BJ (cell line): Measurements from ENCODE around the gene RBAK. TPM values are rescaled to one million over a fixed set of nuclear protein-coding genes. Genes with fewer than 3 reads are reported as not detected.
"Not testable (repeated sequence)": the region's sequence is repeated elsewhere in the genome, so short reads cannot be mapped to it uniquely, and the experiment has no call there.

ENCODE experiments used
- CTCF ChIA-PET: fragments of 350-600 bp; formaldehyde crosslinking; extraction: SDS; loops from one replicate; lab custom pipeline; 2021; ENCODE audit warnings: antibody characterized with exemption, inconsistent platforms; lab: Yijun Ruan, JAX
- POLR2A ChIA-PET: fragments of 300-600 bp; sonication (Branson Sonifier 250); formaldehyde crosslinking; extraction: SDS; loops from one replicate; lab custom pipeline; 2021; ENCODE audit warnings: antibody characterized with exemption; lab: Charles Lee
- DNase-seq: peaks from one replicate; pipeline ENCODE4 v3.0.0-alpha.2; 2011; ENCODE audit warnings: low read depth
- H3K27me3 ChIP-seq: 2 replicates; pipeline ENCODE4 v1.6.0; 2011; ENCODE audit warnings: low read length; ENCODE audit not compliant: control insufficient read depth, insufficient read depth
- H3K36me3 ChIP-seq: 2 replicates; pipeline ENCODE4 v1.5.1; 2011; ENCODE audit warnings: low read length; ENCODE audit not compliant: control insufficient read depth, insufficient read depth
- H3K4me3 ChIP-seq: 2 replicates; pipeline ENCODE4 v1.5.1; 2011; ENCODE audit warnings: low read depth, mild to moderate bottlenecking, control low read depth, low read length
- polyA plus RNA-seq: library from polyadenylated mRNA; depleted of rRNA; stranded (reverse); fragments of >200 nt; gene quantifications from 2 replicates; pipeline ENCODE4 v1.2.3, GENCODE V29; 2011
- TF ChIP-seq, protein P1 (sequence below): IDR thresholded peaks from 2 replicates; pipeline ENCODE4 v1.5.1; 2011; ENCODE audit warnings: low read depth, mild to moderate bottlenecking, control low read depth, inconsistent platforms, low read length, moderate library complexity; ENCODE audit not compliant: insufficient read depth

RBAK gene
- polyA plus RNA-seq, 1 experiment = 1.9 TPM

DNA sequence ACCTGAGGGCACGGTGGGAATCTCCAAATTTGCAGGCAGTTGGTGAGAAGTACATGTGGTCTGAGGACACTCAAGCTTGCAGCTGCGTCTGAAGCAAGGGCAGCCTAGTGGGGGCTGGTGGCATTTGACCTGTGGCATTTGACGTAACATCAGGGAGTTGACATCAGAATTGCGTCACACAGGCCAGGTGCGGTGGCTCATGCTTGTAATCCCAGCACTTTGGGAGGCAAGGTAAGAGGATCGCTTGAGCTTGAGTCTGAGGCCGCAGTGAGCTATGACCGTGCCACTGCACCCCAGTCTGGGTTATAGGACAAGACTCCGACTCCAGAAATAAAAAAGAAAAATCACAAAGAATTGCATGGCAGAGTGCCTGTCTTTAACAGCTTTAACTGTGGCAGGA, 25.6 kb upstream of the RBAK start:
- ChIA-PET POLR2A (no interaction called here), CTCF (no interaction called here)
- DNase-seq = no peak
- Histone ChIP-seq H3K27me3 (no peaks in the 10 kb centered on the region), H3K36me3 (no peaks in the 10 kb centered on the region), H3K4me3 (no peak overlapping the region)
- TF ChIP-seq, protein P1, sequence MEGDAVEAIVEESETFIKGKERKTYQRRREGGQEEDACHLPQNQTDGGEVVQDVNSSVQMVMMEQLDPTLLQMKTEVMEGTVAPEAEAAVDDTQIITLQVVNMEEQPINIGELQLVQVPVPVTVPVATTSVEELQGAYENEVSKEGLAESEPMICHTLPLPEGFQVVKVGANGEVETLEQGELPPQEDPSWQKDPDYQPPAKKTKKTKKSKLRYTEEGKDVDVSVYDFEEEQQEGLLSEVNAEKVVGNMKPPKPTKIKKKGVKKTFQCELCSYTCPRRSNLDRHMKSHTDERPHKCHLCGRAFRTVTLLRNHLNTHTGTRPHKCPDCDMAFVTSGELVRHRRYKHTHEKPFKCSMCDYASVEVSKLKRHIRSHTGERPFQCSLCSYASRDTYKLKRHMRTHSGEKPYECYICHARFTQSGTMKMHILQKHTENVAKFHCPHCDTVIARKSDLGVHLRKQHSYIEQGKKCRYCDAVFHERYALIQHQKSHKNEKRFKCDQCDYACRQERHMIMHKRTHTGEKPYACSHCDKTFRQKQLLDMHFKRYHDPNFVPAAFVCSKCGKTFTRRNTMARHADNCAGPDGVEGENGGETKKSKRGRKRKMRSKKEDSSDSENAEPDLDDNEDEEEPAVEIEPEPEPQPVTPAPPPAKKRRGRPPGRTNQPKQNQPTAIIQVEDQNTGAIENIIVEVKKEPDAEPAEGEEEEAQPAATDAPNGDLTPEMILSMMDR = no peak

- H3K4me3 ChIP-seq, DNase-seq, CTCF ChIA-PET, H3K36me3 ChIP-seq, POLR2A ChIA-PET, H3K27me3 ChIP-seq: not testable (repeated sequence)
Observed at GRCh38 chr7:5020976-5021550, 24.6 kb upstream of the RBAK start.

DNA sequence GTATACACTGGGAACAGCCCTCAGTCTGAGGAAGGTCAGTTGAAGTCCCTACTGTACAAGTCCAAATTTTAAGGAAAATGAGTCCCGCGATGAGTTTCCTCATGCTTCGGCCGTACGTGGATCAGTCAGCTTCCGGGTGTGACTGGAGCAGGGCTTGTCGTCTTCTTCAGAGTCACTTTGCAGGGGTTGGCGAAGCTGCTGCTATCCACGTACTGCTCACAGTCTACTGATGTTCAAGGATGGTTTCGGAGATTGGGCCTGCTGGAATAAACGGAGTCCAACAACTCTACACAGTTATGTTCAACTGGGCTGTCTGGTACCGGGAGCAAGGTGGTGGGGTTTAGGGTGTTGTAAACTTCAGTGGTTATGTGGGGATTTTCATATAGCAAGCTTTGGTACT, 22.0 kb upstream of the RBAK start:
- CTCF ChIA-PET, H3K4me3 ChIP-seq, POLR2A ChIA-PET, H3K36me3 ChIP-seq, H3K27me3 ChIP-seq, DNase-seq: not testable (repeated sequence)

DNA sequence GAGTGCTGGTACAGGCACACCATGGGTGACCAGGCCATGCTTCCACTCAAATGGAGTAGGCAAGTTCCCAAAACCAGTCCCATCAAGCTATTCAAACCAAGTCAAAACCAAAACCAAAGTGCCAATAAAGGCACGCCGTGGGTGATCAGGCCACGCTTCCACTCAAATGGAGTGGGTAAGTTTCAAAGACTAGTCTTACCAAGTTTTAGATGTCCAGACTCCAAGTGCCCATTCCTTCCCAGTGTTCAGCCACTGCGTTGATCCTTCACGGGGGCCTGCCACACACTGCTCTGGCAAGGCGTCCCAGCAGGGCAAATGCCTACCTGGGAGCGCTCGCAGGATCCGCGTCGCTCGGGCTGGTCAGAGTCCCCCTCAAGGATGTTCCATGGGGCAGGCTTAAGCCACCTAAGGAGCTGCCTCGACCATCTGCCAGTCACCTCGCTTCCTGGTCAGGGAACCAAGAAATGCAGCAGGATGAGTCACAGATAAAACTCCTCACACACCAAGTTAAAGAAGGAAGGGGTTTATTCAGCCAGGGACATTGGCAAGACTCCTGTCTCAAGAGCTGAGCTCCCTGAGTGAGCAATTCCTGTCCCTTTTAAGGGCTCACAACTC, 17.8 kb upstream of the RBAK start:
- H3K36me3 ChIP-seq, CTCF ChIA-PET, H3K4me3 ChIP-seq, H3K27me3 ChIP-seq, POLR2A ChIA-PET, DNase-seq: not testable (repeated sequence)

GRCh38 chr7:5033186-5033585, 12.5 kb upstream of the RBAK start:
- H3K27me3 ChIP-seq, H3K4me3 ChIP-seq, H3K36me3 ChIP-seq, POLR2A ChIA-PET, CTCF ChIA-PET, DNase-seq: not testable (repeated sequence)

DNA sequence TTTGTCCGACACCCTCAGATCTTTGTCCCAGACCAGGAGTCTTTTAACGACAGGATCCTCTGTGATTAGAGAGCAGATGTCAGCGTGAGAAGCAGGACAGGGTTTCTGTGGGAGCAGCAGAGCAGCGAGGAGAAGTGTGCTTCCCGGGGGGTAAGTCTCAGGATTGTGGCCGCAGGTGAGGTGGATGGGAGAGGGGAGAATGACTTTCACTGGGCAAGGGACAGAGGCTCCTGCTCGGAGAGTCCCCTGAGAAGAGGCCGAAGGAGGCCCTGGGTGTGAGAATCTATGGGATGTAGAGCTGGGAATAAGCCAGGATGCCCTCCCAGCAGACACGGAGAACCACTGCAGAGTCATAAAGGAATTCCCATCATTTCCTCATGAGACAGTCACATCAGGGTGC, 10.4 kb upstream of the RBAK start:
- ChIA-PET CTCF (no interaction called here), POLR2A (no interaction called here)
- H3K4me3 ChIP-seq = no peak overlapping the region
- TF ChIP-seq, protein P1 = no peak
- DNase-seq = no peak
- no peaks in the 10 kb centered on the region for H3K27me3 ChIP-seq
- no peaks in the 10 kb centered on the region for H3K36me3 ChIP-seq

- Histone ChIP-seq H3K4me3 (no peak overlapping the region), H3K27me3 (no peaks in the 10 kb centered on the region), H3K36me3 (no peaks in the 10 kb centered on the region)
- no peak for DNase-seq
- TF ChIP-seq, protein P1 = no peak
- POLR2A ChIA-PET = no interaction called here
- CTCF ChIA-PET = no interaction called here
Observed at GRCh38 chr7:5036446-5036845, 9.2 kb upstream of the RBAK start.
